HepG2 (cell line): ENCODE data around the gene TUBGCP4. TPM values are rescaled to one million over a fixed set of nuclear protein-coding genes. Genes with fewer than 3 reads are reported as not detected.

Experiments
- HIVEP1 ChIP-seq: sonication (generic); formaldehyde crosslinking; IDR thresholded peaks from 2 replicates; pipeline ENCODE4 v1.4.0; 2020; ENCODE audit warnings: mild to moderate bottlenecking, missing genetic modification reagents
- KDM4B ChIP-seq: sonication (generic); formaldehyde crosslinking; IDR thresholded peaks from 2 replicates; pipeline ENCODE4 v1.4.0; 2020; ENCODE audit warnings: missing genetic modification reagents
- ZNF256 ChIP-seq: sonication (generic); formaldehyde crosslinking; conservative IDR thresholded peaks from 2 replicates; pipeline ENCODE4 v1.4.0; 2020; ENCODE audit warnings: missing genetic modification reagents
- ZNF468 ChIP-seq: sonication (generic); formaldehyde crosslinking; IDR thresholded peaks from 2 replicates; pipeline ENCODE4 v1.8.0; 2022; ENCODE audit warnings: mild to moderate bottlenecking, moderate library complexity, missing genetic modification reagents
- ZNF572 ChIP-seq: sonication (generic); formaldehyde crosslinking; IDR thresholded peaks from 2 replicates; pipeline ENCODE4 v1.5.1; 2020; ENCODE audit warnings: mild to moderate bottlenecking, missing genetic modification reagents
- ZNF609 ChIP-seq: sonication (generic); formaldehyde crosslinking; IDR thresholded peaks from 2 replicates; pipeline ENCODE4 v1.4.0; 2020; ENCODE audit warnings: mild to moderate bottlenecking, missing genetic modification reagents, borderline replicate concordance
- ZNF678 ChIP-seq: sonication (generic); formaldehyde crosslinking; IDR thresholded peaks from 2 replicates; pipeline ENCODE4 v1.4.0; 2020; ENCODE audit warnings: mild to moderate bottlenecking, missing genetic modification reagents
- polyA plus RNA-seq, 8 experiments: library from polyadenylated mRNA; depleted of rRNA in 3 of 8; stranded (reverse) in 7 of 8; unstranded in 1 of 8; fragments of >200 nt; fragmentation: Illumina TruSeq in 4 of 8; extraction: Trizol in 4 of 8; gene quantifications; 2 replicates each; pipeline versions ENCODE4 v1.2.1 to v1.2.3, GENCODE V29; 2011 to 2016; ENCODE audit warnings: low read depth in 4 of 8, missing spikeins in 1 of 8, mixed read lengths in 1 of 8; ENCODE audit not compliant: insufficient read depth in 1 of 8
- total RNA-seq, 5 experiments: library from RNA; depleted of rRNA; stranded (reverse); fragments of >200 nt; fragmentation: Illumina TruSeq; extraction: Trizol; gene quantifications; 2 replicates each; pipeline ENCODE4 v1.2.3, GENCODE V29; 2016; ENCODE audit warnings: low read depth in 1 of 5
- TF ChIP-seq, protein P1 (sequence below), 2 experiments: IDR thresholded peaks; 2 replicates each; pipeline ENCODE4 v1.6.1; 2011 to 2012; ENCODE audit warnings: low read length in 2 of 2, borderline replicate concordance in 1 of 2, low read depth in 1 of 2, mild to moderate bottlenecking in 1 of 2, moderate library complexity in 1 of 2

Gene TUBGCP4
- total and polyA plus RNA-seq, 2 of the 13 experiments (the other 11 are each of a cell fraction or from before 2014, with no cell fraction given): 15.0 to 20.5 TPM

DNA sequence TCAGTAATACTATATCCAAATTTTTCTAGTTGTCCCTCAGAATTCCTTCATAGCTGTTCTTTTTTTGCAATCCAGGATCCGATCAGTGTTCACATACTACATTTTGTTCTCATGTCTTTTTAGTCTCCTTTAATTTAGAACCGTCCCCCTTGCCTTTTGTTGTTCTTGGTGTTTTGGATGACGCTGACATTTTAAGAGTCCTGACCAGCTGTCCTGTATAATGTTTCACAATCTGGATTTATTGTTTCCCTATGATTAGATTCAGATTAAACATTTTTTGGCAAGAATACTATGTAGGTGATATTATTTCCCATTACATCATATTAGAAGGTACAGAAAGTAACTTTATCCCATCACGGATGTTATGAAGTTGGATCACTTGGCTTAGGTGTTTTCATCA is 11.4 kb downstream of the TUBGCP4 start (continued):
- TF ChIP-seq ZNF609 (CRISPR knock-in tag) (no peak), ZNF256 (CRISPR knock-in tag) (no peak), ZNF678 (CRISPR knock-in tag) (no peak), ZNF468 (CRISPR knock-in tag) (no peak), KDM4B (CRISPR knock-in tag) (no peak), ZNF572 (CRISPR knock-in tag) (no peak), HIVEP1 (CRISPR knock-in tag) (no peak)
- TF ChIP-seq, protein P1, sequence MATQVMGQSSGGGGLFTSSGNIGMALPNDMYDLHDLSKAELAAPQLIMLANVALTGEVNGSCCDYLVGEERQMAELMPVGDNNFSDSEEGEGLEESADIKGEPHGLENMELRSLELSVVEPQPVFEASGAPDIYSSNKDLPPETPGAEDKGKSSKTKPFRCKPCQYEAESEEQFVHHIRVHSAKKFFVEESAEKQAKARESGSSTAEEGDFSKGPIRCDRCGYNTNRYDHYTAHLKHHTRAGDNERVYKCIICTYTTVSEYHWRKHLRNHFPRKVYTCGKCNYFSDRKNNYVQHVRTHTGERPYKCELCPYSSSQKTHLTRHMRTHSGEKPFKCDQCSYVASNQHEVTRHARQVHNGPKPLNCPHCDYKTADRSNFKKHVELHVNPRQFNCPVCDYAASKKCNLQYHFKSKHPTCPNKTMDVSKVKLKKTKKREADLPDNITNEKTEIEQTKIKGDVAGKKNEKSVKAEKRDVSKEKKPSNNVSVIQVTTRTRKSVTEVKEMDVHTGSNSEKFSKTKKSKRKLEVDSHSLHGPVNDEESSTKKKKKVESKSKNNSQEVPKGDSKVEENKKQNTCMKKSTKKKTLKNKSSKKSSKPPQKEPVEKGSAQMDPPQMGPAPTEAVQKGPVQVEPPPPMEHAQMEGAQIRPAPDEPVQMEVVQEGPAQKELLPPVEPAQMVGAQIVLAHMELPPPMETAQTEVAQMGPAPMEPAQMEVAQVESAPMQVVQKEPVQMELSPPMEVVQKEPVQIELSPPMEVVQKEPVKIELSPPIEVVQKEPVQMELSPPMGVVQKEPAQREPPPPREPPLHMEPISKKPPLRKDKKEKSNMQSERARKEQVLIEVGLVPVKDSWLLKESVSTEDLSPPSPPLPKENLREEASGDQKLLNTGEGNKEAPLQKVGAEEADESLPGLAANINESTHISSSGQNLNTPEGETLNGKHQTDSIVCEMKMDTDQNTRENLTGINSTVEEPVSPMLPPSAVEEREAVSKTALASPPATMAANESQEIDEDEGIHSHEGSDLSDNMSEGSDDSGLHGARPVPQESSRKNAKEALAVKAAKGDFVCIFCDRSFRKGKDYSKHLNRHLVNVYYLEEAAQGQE (IDR thresholded peaks at IDR 0.05; ENCODE audit: borderline replicate concordance in 1 of 2, low read depth in 1 of 2, low read length in 2 of 2): no peak
